Left renal pelvis (tissue), 4 donors: ENCODE data around the gene MYRIP. TPM values are rescaled to one million over a fixed set of nuclear protein-coding genes. Genes with fewer than 3 reads are reported as not detected.
"Not testable (repeated sequence)": the region's sequence is repeated elsewhere in the genome, so short reads cannot be mapped to it uniquely, and the experiment has no call there.

Experiments
- DNase-seq, 4 donors: peaks; one replicate each; pipeline ENCODE4 v3.0.0-alpha.2; 2013; ENCODE audit warnings: low read depth in 4 of 4, low spot score in 3 of 4
- polyA plus RNA-seq, 4 donors: library from polyadenylated mRNA; unstranded; fragments of 120-200 nt; gene quantifications; one replicate each; pipeline ENCODE4 v1.2.1, GENCODE V29; 2013; ENCODE audit not compliant: insufficient read length in 4 of 4

Gene MYRIP
- 1 to 10 TPM; 1.1 to 2.2 (median 1.8) TPM for polyA plus RNA-seq

- peak in 2 of 4 donors; percentile 42 to 55 for DNase-seq
Observed at GRCh38 chr3:39809181-39809994, at the start of gene MYRIP. TSS of gene MYRIP (plus strand) at chr3:39809609. CDS start at chr3:39900817, 91,208 bp downstream.

- no peak for DNase-seq
Observed at GRCh38 chr3:39760325-39760724, 49.1 kb upstream of the MYRIP start.

- DNase-seq = no peak
Observed at GRCh38 chr3:39762537-39763070, 46.8 kb upstream of the MYRIP start.

- DNase-seq = no peak
Observed at GRCh38 chr3:39763390-39763789, 46.0 kb upstream of the MYRIP start.

GRCh38 chr3:39765575-39765974, 43.8 kb upstream of the MYRIP start:
- no peak for DNase-seq

GRCh38 chr3:39766433-39766832, 43.0 kb upstream of the MYRIP start:
- no peak for DNase-seq

- not testable (repeated sequence) for DNase-seq
Observed at GRCh38 chr3:39766909-39767308, 42.5 kb upstream of the MYRIP start.

- not testable (repeated sequence) for DNase-seq
Observed at GRCh38 chr3:39778168-39778567, 31.2 kb upstream of the MYRIP start.

GRCh38 chr3:39779511-39780230, 29.7 kb upstream of the MYRIP start:
- no peak for DNase-seq

- no peak for DNase-seq
Observed at GRCh38 chr3:39780352-39780751, 29.1 kb upstream of the MYRIP start.

GRCh38 chr3:39781025-39781424, 28.4 kb upstream of the MYRIP start:
- no peak for DNase-seq

- DNase-seq = no peak
Observed at GRCh38 chr3:39781632-39782031, 27.8 kb upstream of the MYRIP start.

GRCh38 chr3:39783680-39784079, 25.7 kb upstream of the MYRIP start:
- DNase-seq = no peak

- DNase-seq = no peak
Observed at GRCh38 chr3:39784922-39785321, 24.5 kb upstream of the MYRIP start.

- DNase-seq = no peak
Observed at GRCh38 chr3:39788128-39788883, 21.1 kb upstream of the MYRIP start.

GRCh38 chr3:39791603-39792002, 17.8 kb upstream of the MYRIP start:
- no peak for DNase-seq

GRCh38 chr3:39794880-39795279, 14.5 kb upstream of the MYRIP start:
- no peak for DNase-seq

GRCh38 chr3:39801216-39801615, 8.2 kb upstream of the MYRIP start:
- DNase-seq = no peak

GRCh38 chr3:39802486-39802885, 6.9 kb upstream of the MYRIP start:
- not testable (repeated sequence) for DNase-seq

GRCh38 chr3:39803956-39804355, 5.5 kb upstream of the MYRIP start:
- no peak for DNase-seq

GRCh38 chr3:39804951-39805350, 4.5 kb upstream of the MYRIP start:
- no peak for DNase-seq
